OCI-LY7 (cell line): ENCODE data around the gene BLMH. TPM values are rescaled to one million over a fixed set of nuclear protein-coding genes. Genes with fewer than 3 reads are reported as not detected.

ENCODE experiments used
- BruUV-seq: library from RNA; stranded (reverse); fragments of 400-500 nt; replicated peaks from 2 replicates; lab custom pipeline; 2021; lab: Mats Ljungman, UMichigan
- CTCF ChIA-PET: fragments of 300-600 bp; sonication (Branson Sonifier 250); formaldehyde crosslinking; loops from one replicate; lab custom pipeline; 2022; ENCODE audit warnings: antibody characterized with exemption; ENCODE audit not compliant: unreplicated experiment; lab: Charles Lee
- POLR2A ChIA-PET: fragments of 300-600 bp; sonication (Branson Sonifier 250); formaldehyde crosslinking; loops from one replicate; lab custom pipeline; 2022; ENCODE audit warnings: antibody characterized with exemption; lab: Charles Lee
- DNase-seq: peaks from one replicate; pipeline ENCODE4 v3.0.0-alpha.2; 2015; ENCODE audit warnings: low spot score
- H2AFZ ChIP-seq: fragments of 200-600 bp; sonication (generic), shearing (Covaris generic); 2 replicates; pipeline ENCODE4 v1.6.1; 2014; ENCODE audit warnings: mild to moderate bottlenecking, antibody characterized with exemption, low read length, moderate library complexity
- H3K27ac ChIP-seq: fragments of 200-600 bp; sonication (generic); 2 replicates; pipeline ENCODE4 v1.5.1; 2014; ENCODE audit warnings: mixed run types, low read depth, mild to moderate bottlenecking, moderate library complexity, low read length, inconsistent platforms; ENCODE audit not compliant: poor library complexity, severe bottlenecking
- H3K36me3 ChIP-seq: fragments of 200-600 bp; sonication (generic); 2 replicates; pipeline ENCODE4 v1.6.1; 2014; ENCODE audit warnings: mild to moderate bottlenecking, antibody characterized with exemption, low read length, moderate library complexity, mixed read lengths; ENCODE audit not compliant: insufficient read depth
- H3K4me1 ChIP-seq: fragments of 200-600 bp; sonication (generic); 2 replicates; pipeline ENCODE4 v1.5.1; 2014; ENCODE audit warnings: mild to moderate bottlenecking, low read length; ENCODE audit not compliant: insufficient read depth, poor library complexity, severe bottlenecking
- H3K4me2 ChIP-seq: fragments of 200-600 bp; sonication (generic); 2 replicates; pipeline ENCODE4 v1.6.1; 2014; ENCODE audit warnings: mild to moderate bottlenecking, low read length
- H3K4me3 ChIP-seq: fragments of 200-600 bp; sonication (generic); 2 replicates; pipeline ENCODE4 v1.5.1; 2014; ENCODE audit warnings: mild to moderate bottlenecking, low read depth, low read length; ENCODE audit not compliant: poor library complexity, severe bottlenecking
- H3K79me2 ChIP-seq: fragments of 200-600 bp; sonication (generic); 2 replicates; pipeline ENCODE4 v1.6.1; 2016; ENCODE audit warnings: low read depth, mild to moderate bottlenecking, low read length, moderate library complexity, mixed read lengths; ENCODE audit not compliant: insufficient read depth
- H3K9me2 ChIP-seq: fragments of 200-600 bp; sonication (generic); 2 replicates; pipeline ENCODE4 v1.6.1; 2016; ENCODE audit warnings: mild to moderate bottlenecking, low read length, mixed read lengths; ENCODE audit not compliant: insufficient read depth
- H3K9me3 ChIP-seq: fragments of 200-600 bp; sonication (generic); 2 replicates; pipeline ENCODE4 v1.6.1; 2014; ENCODE audit warnings: mild to moderate bottlenecking, mixed run types, low read length, mixed read lengths
- H4K20me1 ChIP-seq: fragments of 200-600 bp; sonication (generic); 2 replicates; pipeline ENCODE4 v1.6.1; 2014; ENCODE audit warnings: mild to moderate bottlenecking, antibody characterized with exemption, low read length, moderate library complexity, mixed read lengths; ENCODE audit not compliant: insufficient read depth
- EZH2phosphoT487 ChIP-seq: fragments of 200-600 bp; sonication (generic); IDR thresholded peaks from 2 replicates; pipeline ENCODE4 v1.6.1; 2018; ENCODE audit warnings: low read depth, borderline replicate concordance, mild to moderate bottlenecking, mixed run types, antibody characterized with exemption, low read length, moderate library complexity, mixed read lengths
- intact Hi-C: fragments of 100-400 bp; cut with micrococcal nuclease; formaldehyde crosslinking; loops from one replicate; pipeline ENCODE4 v1.10.0; 2022; ENCODE audit not compliant: unreplicated experiment
- total RNA-seq, 2 experiments: library from RNA; depleted of rRNA in 1 of 2; stranded (reverse); fragments of >200 nt in 1 of 2; shearing (Covaris generic) in 1 of 2; gene quantifications; 2 replicates each; pipeline ENCODE4 v1.2.3, GENCODE V29; 2014 to 2022
- TF ChIP-seq, protein P1 (sequence below): fragments of 200-600 bp; sonication (generic); conservative IDR thresholded peaks from 2 replicates; pipeline ENCODE4 v1.5.1; 2014; ENCODE audit warnings: mild to moderate bottlenecking, antibody characterized with exemption, low read length, moderate library complexity, mixed read lengths

The BLMH gene
- total RNA-seq, 2 experiments from 2014 or later: 35.0 to 65.7 TPM

DNA sequence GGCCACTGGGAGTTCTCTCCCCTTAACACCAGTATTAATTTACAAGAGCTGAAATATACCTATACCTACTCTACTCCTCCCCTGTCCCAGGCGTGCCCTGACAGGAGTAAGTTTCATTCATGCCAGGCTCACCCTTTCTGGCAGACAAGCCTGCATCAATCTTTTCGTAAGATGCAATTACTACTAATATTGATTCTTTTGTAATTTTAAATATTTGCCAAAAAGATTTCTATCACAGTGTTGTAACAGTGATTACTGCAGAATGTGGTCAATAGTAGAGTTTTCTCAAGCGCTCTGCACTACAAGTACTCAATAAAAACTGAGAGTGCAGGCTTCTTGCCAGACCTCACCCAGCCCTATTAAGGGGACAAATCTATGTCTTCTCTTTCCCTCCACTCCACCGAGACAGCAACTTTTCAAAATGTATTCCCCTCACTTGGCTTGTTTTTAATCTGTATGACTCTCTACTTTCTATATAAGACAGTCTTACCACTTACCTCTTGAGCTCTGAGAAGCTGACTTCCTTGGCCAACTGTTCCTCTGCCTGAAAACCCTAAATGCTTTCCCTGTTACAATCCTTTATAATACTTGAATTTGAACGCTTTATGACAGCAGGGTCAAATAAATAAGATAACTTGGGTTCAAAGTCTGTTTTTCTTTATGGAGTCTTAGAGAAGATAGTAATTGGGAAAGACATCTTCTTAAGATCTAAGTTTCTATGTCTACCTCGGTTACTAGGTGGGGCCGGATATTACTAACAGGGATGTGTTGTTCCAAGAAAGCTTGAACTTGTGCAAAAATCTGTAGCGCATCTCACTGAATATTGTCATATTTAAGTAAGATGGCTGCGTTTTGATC, 42.0 kb upstream of the BLMH start, which contains the start of gene TMIGD1:
Gene TMIGD1, minus strand, starts transcription at position 555 of the 858 bp plus-strand sequence. CDS start 1,924 bp downstream, outside the sequence.
- intact Hi-C loops: loop anchor here (2.0 kb wide), 1 partner anchor 217 kb away; the partner anchor contains the start of gene NSRP1
- Histone ChIP-seq H3K9me2 (no peaks in the 10 kb centered on the region), H3K79me2 (no peaks in the 10 kb centered on the region), H3K9me3 (no peaks in the 10 kb centered on the region), H3K4me2 (no peak within 1 kb of the TSS), H3K27ac (no peak within 1 kb of the TSS), H2AFZ (peak within 1 kb of the TSS; percentile 42; the same call in 1 of the 2 replicates), H4K20me1 (no peaks in the 10 kb centered on the region), H3K4me3 (no peak within 1 kb of the TSS), H3K36me3 (no peaks in the 10 kb centered on the region), H3K4me1 (peaks cover 14% of the 10 kb centered on the region)
- DNase-seq: no peak
- no peak for TF ChIP-seq EZH2phosphoT487
- TF ChIP-seq, protein P1, sequence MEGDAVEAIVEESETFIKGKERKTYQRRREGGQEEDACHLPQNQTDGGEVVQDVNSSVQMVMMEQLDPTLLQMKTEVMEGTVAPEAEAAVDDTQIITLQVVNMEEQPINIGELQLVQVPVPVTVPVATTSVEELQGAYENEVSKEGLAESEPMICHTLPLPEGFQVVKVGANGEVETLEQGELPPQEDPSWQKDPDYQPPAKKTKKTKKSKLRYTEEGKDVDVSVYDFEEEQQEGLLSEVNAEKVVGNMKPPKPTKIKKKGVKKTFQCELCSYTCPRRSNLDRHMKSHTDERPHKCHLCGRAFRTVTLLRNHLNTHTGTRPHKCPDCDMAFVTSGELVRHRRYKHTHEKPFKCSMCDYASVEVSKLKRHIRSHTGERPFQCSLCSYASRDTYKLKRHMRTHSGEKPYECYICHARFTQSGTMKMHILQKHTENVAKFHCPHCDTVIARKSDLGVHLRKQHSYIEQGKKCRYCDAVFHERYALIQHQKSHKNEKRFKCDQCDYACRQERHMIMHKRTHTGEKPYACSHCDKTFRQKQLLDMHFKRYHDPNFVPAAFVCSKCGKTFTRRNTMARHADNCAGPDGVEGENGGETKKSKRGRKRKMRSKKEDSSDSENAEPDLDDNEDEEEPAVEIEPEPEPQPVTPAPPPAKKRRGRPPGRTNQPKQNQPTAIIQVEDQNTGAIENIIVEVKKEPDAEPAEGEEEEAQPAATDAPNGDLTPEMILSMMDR: no peak
- BruUV-seq: no TSS peak
- CTCF ChIA-PET: no interaction called here
- POLR2A ChIA-PET: interaction anchor here (0.5 to 2.1 kb wide), 5 partner anchors 7 to 54 kb away, joined by 3 to 11 read pairs (median 3); no protein-coding TSS in a partner anchor

DNA sequence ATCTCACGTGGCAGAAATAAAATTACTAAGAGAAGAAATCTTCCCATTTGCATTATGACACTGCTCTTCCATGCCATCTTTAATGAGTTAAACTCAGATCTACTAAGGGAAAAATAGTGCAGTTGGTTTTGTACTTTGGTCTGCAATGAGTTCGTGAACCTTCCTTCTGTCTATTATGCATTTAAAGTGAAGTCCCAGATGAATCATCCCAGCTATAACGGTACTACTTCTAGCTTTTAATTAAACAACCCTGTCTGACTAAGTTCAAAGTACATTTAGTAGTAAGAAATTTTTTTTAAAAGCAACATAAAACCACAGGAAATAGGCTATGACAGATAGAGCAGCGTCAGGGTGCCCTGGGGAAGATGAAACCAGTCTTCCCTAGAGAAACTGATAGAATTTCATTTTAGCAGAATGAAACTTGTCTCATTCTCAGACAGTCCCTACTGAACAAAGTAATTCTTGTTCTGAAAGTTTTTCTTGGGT, 40.4 kb upstream of the BLMH start:
- POLR2A ChIA-PET: interaction anchor here (0.7 kb wide), 1 partner anchor 256 kb away, joined by 5 read pairs; no protein-coding TSS in a partner anchor

More for the DNA sequence above, 40.4 kb upstream of the BLMH start:
- Histone ChIP-seq H3K4me3 (no peak overlapping the region), H3K9me3 (no peaks in the 10 kb centered on the region), H3K36me3 (no peaks in the 10 kb centered on the region), H3K4me1 (peaks cover 14% of the 10 kb centered on the region), H2AFZ (peak overlapping the region; percentile 70), H3K27ac (peak overlapping the region; percentile 20), H3K4me2 (peak overlapping the region; percentile 31), H3K9me2 (no peaks in the 10 kb centered on the region), H4K20me1 (no peaks in the 10 kb centered on the region), H3K79me2 (no peaks in the 10 kb centered on the region)
- CTCF ChIA-PET: no interaction called here
- BruUV-seq: no TSS peak
- DNase-seq: peak; percentile 14
- intact Hi-C loops: loop anchor here (2.0 kb wide), 1 partner anchor 215 kb away; the partner anchor contains the start of gene NSRP1
- no peak for TF ChIP-seq EZH2phosphoT487
- TF ChIP-seq, protein P1: no peak
